PFSK-1 (cell line): ENCODE data around the gene DHFR.

ENCODE experiments used
- FOXP2 ChIP-seq: optimal IDR thresholded peaks from 2 replicates; pipeline ENCODE3; 2011; ENCODE audit warnings: borderline replicate concordance, control low read depth, inconsistent platforms; ENCODE audit not compliant: insufficient read depth; ENCODE audit errors: extremely low read length, extremely low read depth
- POLR2AphosphoS5 ChIP-seq: IDR thresholded peaks from 2 replicates; pipeline ENCODE4 v1.6.1; 2012; ENCODE audit warnings: low read depth, mild to moderate bottlenecking, control low read depth, low read length, moderate library complexity
- REST ChIP-seq, 2 experiments: IDR thresholded peaks; 2 replicates each; pipeline versions ENCODE4 v1.6.1 to v1.8.0; 2011 to 2012; ENCODE audit warnings: low read depth in 2 of 2, low read length in 2 of 2, control low read depth in 1 of 2, inconsistent platforms in 1 of 2, mild to moderate bottlenecking in 1 of 2, moderate library complexity in 1 of 2; ENCODE audit not compliant: insufficient read depth in 1 of 2
- SIN3A ChIP-seq: IDR thresholded peaks from 2 replicates; pipeline ENCODE4 v1.6.1; 2012; ENCODE audit warnings: mild to moderate bottlenecking, low read length, moderate library complexity, borderline replicate concordance; ENCODE audit not compliant: insufficient read depth
- TAF1 ChIP-seq: IDR thresholded peaks from 2 replicates; pipeline ENCODE4 v1.6.1; 2012; ENCODE audit warnings: low read length, control low read depth, borderline replicate concordance; ENCODE audit not compliant: insufficient read depth

DHFR gene

GRCh38 chr5:80659106-80659505 lies 4.3 kb upstream of the DHFR start:
- TF ChIP-seq REST (IDR thresholded peaks at IDR 0.05; ENCODE audit: insufficient read depth in 1 of 2, low read depth in 2 of 2, low read length in 2 of 2) (no peak), SIN3A (no peak), FOXP2 (no peak), POLR2AphosphoS5 (no peak)

GRCh38 chr5:80656425-80656824 lies 1.6 kb upstream of the DHFR start:
- TF ChIP-seq POLR2AphosphoS5, result no peak
- TF ChIP-seq FOXP2, result no peak
- TF ChIP-seq TAF1, result no peak
- TF ChIP-seq REST (IDR thresholded peaks at IDR 0.05; ENCODE audit: insufficient read depth in 1 of 2, low read depth in 2 of 2, low read length in 2 of 2), result no peak
- TF ChIP-seq SIN3A, result no peak

GRCh38 chr5:80655231-80655774 lies 520 bp upstream of the DHFR start:
- TF ChIP-seq TAF1 (no peak), FOXP2 (no peak), SIN3A (no peak), REST (IDR thresholded peaks at IDR 0.05; ENCODE audit: insufficient read depth in 1 of 2, low read depth in 2 of 2, low read length in 2 of 2) (no peak)

- no peak for TF ChIP-seq TAF1
- no peak for TF ChIP-seq FOXP2
- TF ChIP-seq POLR2AphosphoS5, result no peak
- no peak for TF ChIP-seq REST (IDR thresholded peaks at IDR 0.05; ENCODE audit: insufficient read depth in 1 of 2, low read depth in 2 of 2, low read length in 2 of 2)
- no peak for TF ChIP-seq SIN3A
These were observed 761 bp downstream of the DHFR start for GRCh38 chr5:80654054-80654390.

GRCh38 chr5:80653502-80653901 lies 1.3 kb downstream of the DHFR start:
- TF ChIP-seq REST (IDR thresholded peaks at IDR 0.05; ENCODE audit: insufficient read depth in 1 of 2, low read depth in 2 of 2, low read length in 2 of 2) (no peak), POLR2AphosphoS5 (no peak), TAF1 (no peak), SIN3A (no peak), FOXP2 (no peak)
